Progenitor cell of endocrine pancreas (in vitro differentiated cells): Measurements from ENCODE around the gene FUT7. TPM values are rescaled to one million over a fixed set of nuclear protein-coding genes. Genes with fewer than 3 reads are reported as not detected.

ENCODE experiments used
- DNase-seq: peaks from one replicate; pipeline ENCODE4 v3.0.0; 2021; ENCODE audit warnings: low spot score; ENCODE audit not compliant: unreplicated experiment
- H3K27ac Mint-ChIP-seq: 2 replicates; pipeline ENCODE4 v1.8.0; 2021; ENCODE audit warnings: mild to moderate bottlenecking, moderate library complexity, mixed read lengths
- H3K27me3 Mint-ChIP-seq: 2 replicates; pipeline ENCODE4 v1.8.0; 2021; ENCODE audit warnings: mixed read lengths
- H3K36me3 Mint-ChIP-seq: 2 replicates; pipeline ENCODE4 v1.8.0; 2022; ENCODE audit warnings: mixed read lengths; ENCODE audit not compliant: insufficient read depth
- H3K4me1 Mint-ChIP-seq: 2 replicates; pipeline ENCODE4 v1.8.0; 2021; ENCODE audit warnings: low read depth, mixed read lengths
- H3K4me3 Mint-ChIP-seq: 2 replicates; pipeline ENCODE4 v1.8.0; 2021; ENCODE audit warnings: low read depth, mild to moderate bottlenecking, moderate library complexity, mixed read lengths
- H3K9me3 Mint-ChIP-seq: 2 replicates; pipeline ENCODE4 v1.8.0; 2021; ENCODE audit warnings: low read depth, mixed read lengths
- total RNA-seq: library from RNA; stranded (reverse); gene quantifications from 2 replicates; pipeline ENCODE4 v1.2.1, GENCODE V29; 2021
- TF ChIP-seq, protein P1 (sequence below): fragments of 200-600 bp; sonication (generic); IDR thresholded peaks from one replicate; pipeline ENCODE4 v1.5.0; 2021; ENCODE audit warnings: antibody characterized with exemption, mild to moderate bottlenecking; ENCODE audit not compliant: unreplicated experiment

The FUT7 gene
- total RNA-seq, 1 donor from 2014 or later: not detected

- Mint-ChIP-seq H3K4me3 (no peak overlapping the region), H3K36me3 (no peaks in the 10 kb centered on the region), H3K4me1 (peaks cover 9% of the 10 kb centered on the region), H3K9me3 (no peaks in the 10 kb centered on the region), H3K27ac (no peak overlapping the region), H3K27me3 (peaks cover 13% of the 10 kb centered on the region)
- TF ChIP-seq, protein P1, sequence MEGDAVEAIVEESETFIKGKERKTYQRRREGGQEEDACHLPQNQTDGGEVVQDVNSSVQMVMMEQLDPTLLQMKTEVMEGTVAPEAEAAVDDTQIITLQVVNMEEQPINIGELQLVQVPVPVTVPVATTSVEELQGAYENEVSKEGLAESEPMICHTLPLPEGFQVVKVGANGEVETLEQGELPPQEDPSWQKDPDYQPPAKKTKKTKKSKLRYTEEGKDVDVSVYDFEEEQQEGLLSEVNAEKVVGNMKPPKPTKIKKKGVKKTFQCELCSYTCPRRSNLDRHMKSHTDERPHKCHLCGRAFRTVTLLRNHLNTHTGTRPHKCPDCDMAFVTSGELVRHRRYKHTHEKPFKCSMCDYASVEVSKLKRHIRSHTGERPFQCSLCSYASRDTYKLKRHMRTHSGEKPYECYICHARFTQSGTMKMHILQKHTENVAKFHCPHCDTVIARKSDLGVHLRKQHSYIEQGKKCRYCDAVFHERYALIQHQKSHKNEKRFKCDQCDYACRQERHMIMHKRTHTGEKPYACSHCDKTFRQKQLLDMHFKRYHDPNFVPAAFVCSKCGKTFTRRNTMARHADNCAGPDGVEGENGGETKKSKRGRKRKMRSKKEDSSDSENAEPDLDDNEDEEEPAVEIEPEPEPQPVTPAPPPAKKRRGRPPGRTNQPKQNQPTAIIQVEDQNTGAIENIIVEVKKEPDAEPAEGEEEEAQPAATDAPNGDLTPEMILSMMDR: no peak
- no peak for DNase-seq
Observed at GRCh38 chr9:136985027-136985602, 46.8 kb downstream of the FUT7 start.

DNA sequence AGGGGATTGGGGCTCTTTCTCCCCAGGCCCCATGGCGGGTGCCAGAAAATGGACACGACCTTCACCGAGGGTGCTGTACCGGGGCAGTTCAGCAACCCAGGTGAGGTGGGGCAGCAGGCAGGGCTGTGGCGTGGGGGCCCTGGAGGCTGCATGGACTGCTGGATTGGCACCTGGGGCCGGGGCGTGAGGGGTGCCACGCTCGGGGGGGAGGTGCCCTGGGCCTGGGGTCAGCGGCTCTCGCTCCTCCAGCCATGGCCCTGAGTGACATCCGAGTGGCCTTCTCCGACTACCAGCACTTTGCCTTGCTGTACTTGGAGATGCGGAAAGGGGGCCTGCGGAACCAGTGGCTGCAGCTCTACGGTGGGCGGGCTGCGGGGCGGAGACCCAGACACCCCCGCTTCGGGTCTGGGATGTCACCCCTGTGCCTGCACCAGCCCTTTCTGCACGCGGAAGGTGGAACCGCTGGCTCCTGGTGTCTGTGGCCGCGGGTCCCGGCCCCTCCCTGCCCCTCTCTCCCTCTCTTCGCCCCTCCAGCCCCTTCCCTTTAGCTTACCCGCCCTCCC is 47.3 kb downstream of the FUT7 start:
- no peak overlapping the region for H3K27ac Mint-ChIP-seq
- TF ChIP-seq, protein P1: no peak
- H3K4me3 Mint-ChIP-seq: no peak overlapping the region
- no peaks in the 10 kb centered on the region for H3K9me3 Mint-ChIP-seq
- no peaks in the 10 kb centered on the region for H3K36me3 Mint-ChIP-seq
- peaks cover 6% of the 10 kb centered on the region for H3K4me1 Mint-ChIP-seq
- no peak for DNase-seq
- peaks cover 13% of the 10 kb centered on the region for H3K27me3 Mint-ChIP-seq

DNA sequence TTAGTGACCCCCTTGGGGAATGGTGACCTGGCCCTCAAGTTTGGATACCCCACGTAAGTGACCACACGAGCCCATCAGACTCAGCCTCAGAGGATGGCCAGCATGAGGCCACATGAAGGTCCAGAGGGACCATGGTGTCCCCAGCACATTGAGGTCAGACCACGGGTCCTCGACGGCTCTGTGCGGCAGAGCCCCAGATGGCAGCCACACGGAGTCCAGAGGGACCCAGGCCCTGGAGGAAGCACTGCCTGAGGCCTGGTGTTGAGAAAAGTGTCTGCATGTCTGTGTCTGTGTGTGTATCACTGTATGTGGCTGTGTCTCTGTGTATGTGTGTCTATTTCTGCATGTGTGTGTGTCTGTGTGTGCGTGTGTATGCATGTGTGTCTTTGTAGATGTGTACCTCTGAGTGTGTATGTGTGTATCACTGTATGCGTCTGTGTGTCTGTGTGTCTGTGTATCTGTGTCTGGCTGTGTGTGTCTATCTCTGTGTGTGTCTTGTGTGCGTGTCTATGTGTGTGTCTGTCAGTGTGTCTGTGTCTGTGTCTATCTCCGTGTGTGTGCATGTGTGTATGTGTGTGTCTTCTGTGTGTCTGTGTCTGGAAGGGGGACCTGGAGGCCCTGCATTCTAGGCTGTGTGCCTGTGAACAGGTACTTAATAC is 48.1 kb downstream of the FUT7 start:
- Mint-ChIP-seq H3K4me3 (no peak overlapping the region), H3K27ac (no peak overlapping the region), H3K4me1 (no peaks in the 10 kb centered on the region), H3K27me3 (peaks cover 13% of the 10 kb centered on the region), H3K36me3 (no peaks in the 10 kb centered on the region), H3K9me3 (no peaks in the 10 kb centered on the region)
- TF ChIP-seq, protein P1: no peak
- no peak for DNase-seq

GRCh38 chr9:136983167-136983566 is 48.7 kb downstream of the FUT7 start:
- Mint-ChIP-seq H3K27ac (no peak overlapping the region), H3K4me1 (no peaks in the 10 kb centered on the region), H3K36me3 (no peaks in the 10 kb centered on the region), H3K9me3 (no peaks in the 10 kb centered on the region), H3K4me3 (no peak overlapping the region), H3K27me3 (peaks cover 13% of the 10 kb centered on the region)
- no peak for DNase-seq
- TF ChIP-seq, protein P1: no peak

DNA sequence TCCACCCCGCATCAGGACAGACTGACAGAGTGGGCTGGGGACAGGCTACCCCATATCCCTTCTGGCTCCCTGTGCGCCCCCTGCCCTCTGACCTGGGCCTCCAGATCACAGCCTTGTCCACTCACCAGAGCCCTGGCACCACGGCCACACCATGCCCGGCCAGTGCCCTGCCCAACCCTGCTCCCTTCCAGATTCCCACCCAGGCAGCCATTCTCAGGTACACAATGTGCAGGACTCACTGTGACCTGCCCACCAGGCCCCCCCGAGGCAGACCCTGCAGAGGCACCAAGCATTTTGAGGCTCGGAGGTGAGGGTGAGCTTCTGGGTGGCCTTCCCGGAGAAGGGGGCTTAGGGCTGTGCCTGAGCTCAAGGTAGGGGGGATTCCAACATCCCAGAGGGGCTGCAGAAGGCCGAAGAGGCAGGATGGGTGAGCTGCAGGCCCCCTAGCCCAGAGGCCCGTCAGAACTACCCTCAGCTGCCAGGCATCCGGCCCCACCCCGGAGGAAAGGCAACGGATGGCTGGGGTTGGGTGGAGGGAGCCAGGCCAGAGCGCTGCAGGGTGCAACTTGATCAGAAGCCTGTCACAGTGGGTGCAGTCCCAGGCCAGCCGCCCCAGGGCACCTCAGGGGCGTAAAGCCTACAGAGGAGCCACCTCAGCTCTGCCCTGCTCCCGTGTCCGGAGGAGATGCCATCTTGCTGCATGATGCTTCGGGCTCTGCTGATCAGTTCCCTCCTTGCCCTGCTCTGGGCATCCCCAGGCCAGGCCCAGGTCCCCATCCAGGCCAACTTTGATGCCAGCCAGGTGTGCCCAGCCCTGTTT is 49.4 kb downstream of the FUT7 start, which contains the start of gene LCNL1:
Gene LCNL1 (plus strand): TSS at position 762 of the 820 bp plus-strand sequence. CDS start 594 bp downstream, outside the sequence.
- Mint-ChIP-seq H3K27ac (no peak within 1 kb of the TSS), H3K9me3 (no peaks in the 10 kb centered on the region), H3K27me3 (peaks cover 12% of the 10 kb centered on the region), H3K4me1 (no peaks in the 10 kb centered on the region), H3K4me3 (no peak within 1 kb of the TSS), H3K36me3 (no peaks in the 10 kb centered on the region)
- DNase-seq: no peak
- TF ChIP-seq, protein P1: no peak
